ENCODE measurements around the gene RASSF3. TPM values are rescaled to one million over a fixed set of nuclear protein-coding genes. Genes with fewer than 3 reads are reported as not detected.

The RASSF3 gene
- total RNA-seq, 1 experiment from 2014 or later: 162 TPM

DNA sequence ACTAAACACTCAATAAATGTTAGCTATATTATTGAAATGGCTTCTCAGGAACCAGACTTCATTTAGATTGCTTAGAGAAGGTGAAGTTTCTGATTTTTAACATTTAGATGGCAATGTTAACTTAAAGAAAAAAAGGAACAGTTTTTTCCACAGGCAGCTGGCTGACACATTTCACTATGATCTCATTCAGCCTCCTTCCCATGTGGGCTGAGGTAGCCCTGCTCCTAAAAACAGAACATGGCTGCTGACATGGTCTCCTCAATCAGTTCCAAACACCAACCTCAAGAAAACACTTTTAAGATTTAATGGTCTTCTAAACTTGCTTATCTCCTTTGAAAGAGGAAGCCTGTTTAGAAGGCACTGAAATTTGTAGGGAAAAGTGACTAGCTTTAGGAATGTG lies 125.1 kb downstream of the RASSF3 start:
- BruUV-seq (replicated peaks): no TSS peak
- TF ChIP-seq, protein P1, sequence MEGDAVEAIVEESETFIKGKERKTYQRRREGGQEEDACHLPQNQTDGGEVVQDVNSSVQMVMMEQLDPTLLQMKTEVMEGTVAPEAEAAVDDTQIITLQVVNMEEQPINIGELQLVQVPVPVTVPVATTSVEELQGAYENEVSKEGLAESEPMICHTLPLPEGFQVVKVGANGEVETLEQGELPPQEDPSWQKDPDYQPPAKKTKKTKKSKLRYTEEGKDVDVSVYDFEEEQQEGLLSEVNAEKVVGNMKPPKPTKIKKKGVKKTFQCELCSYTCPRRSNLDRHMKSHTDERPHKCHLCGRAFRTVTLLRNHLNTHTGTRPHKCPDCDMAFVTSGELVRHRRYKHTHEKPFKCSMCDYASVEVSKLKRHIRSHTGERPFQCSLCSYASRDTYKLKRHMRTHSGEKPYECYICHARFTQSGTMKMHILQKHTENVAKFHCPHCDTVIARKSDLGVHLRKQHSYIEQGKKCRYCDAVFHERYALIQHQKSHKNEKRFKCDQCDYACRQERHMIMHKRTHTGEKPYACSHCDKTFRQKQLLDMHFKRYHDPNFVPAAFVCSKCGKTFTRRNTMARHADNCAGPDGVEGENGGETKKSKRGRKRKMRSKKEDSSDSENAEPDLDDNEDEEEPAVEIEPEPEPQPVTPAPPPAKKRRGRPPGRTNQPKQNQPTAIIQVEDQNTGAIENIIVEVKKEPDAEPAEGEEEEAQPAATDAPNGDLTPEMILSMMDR (IDR thresholded peaks at IDR 0.05; ENCODE audit: unreplicated experiment): no peak
- intact Hi-C loops (cut with micrococcal nuclease; ENCODE audit: unreplicated experiment): no loop called here
- Mint-ChIP-seq H3K36me3 (ENCODE audit: insufficient read depth, unreplicated experiment) (peaks cover 22% of the 10 kb centered on the region), H3K27ac (ENCODE audit: unreplicated experiment) (no peak overlapping the region), H3K4me3 (ENCODE audit: low read depth, unreplicated experiment) (no peak overlapping the region), H3K4me1 (ENCODE audit: low read depth, unreplicated experiment) (peaks cover 15% of the 10 kb centered on the region), H3K27me3 (ENCODE audit: unreplicated experiment) (no peaks in the 10 kb centered on the region), H3K9me3 (ENCODE audit: low read depth, unreplicated experiment) (no peaks in the 10 kb centered on the region)
- CTCF ChIA-PET: no interaction called here
- no peak for DNase-seq

DNA sequence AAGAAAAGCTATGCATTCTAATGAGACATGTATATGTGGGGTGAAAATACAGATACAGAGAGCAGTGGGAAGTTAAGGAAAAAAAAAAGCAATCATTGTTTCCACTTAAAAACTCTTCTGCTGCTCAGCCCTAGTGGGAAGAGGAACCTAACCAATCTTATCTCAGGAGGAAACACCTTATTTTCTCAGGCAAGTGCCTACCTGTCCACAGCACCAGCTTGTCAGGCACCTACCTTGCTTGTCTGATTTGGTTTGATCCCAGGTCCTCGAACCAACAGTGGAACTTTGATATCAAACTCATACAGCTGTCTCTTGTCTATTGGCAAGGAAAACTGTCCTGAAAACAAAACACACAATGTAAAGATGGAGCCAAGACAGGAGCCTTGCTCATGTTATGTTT lies 126.5 kb downstream of the RASSF3 start:
- intact Hi-C loops (cut with micrococcal nuclease; ENCODE audit: unreplicated experiment): no loop called here
- H3K9me3 Mint-ChIP-seq (ENCODE audit: low read depth, unreplicated experiment): no peaks in the 10 kb centered on the region
- no peak overlapping the region for H3K27ac Mint-ChIP-seq (ENCODE audit: unreplicated experiment)
- BruUV-seq (replicated peaks): no TSS peak
- no peak for DNase-seq
- H3K36me3 Mint-ChIP-seq (ENCODE audit: insufficient read depth, unreplicated experiment): peaks cover 22% of the 10 kb centered on the region
- H3K4me1 Mint-ChIP-seq (ENCODE audit: low read depth, unreplicated experiment): peaks cover 15% of the 10 kb centered on the region
- TF ChIP-seq, protein P1 (IDR thresholded peaks at IDR 0.05; ENCODE audit: unreplicated experiment): no peak
- H3K4me3 Mint-ChIP-seq (ENCODE audit: low read depth, unreplicated experiment): no peak overlapping the region
- no peaks in the 10 kb centered on the region for H3K27me3 Mint-ChIP-seq (ENCODE audit: unreplicated experiment)
- CTCF ChIA-PET: no interaction called here

DNA sequence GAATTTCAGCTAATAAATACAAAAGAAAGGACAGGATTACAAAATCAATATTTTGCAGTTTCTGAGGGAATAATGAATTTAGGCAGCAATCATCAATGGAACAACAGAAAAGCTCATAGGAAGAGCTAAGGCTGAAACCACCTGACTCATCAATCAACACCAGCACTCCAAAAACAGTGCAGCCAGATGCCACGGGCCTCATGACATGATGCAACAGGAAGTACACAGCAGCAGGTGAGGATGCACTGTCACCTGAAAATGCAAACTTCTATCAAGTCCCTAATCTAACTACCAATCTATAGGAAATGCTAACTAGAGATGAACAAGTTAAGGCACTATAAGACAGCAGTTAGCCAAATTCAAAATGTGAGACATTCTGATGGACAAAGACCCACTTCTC lies 127.2 kb downstream of the RASSF3 start:
- CTCF ChIA-PET: no interaction called here

DNA sequence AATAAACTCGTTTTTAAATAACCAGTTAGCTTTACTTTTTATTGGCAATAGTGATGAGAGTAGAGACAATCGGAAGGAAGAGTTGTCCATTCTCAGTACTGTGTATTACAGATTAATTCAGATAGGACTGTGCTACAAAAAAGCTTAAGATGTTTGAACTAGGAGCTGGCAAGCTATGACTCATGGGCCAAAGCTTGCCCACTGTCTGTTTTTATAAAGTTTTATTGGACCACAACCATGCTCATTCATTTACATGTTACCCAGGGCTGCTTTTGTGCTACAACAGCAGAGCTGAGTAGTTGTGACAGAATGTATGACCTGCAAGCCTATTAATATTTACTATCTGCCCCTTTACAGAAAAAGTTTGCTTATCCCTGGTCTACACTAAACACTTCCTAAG lies 129.5 kb downstream of the RASSF3 start:
- no TSS peak for BruUV-seq (replicated peaks)
- intact Hi-C loops (cut with micrococcal nuclease; ENCODE audit: unreplicated experiment): no loop called here
- no peak for DNase-seq
- Mint-ChIP-seq H3K27ac (ENCODE audit: unreplicated experiment) (no peak overlapping the region), H3K9me3 (ENCODE audit: low read depth, unreplicated experiment) (no peaks in the 10 kb centered on the region), H3K4me1 (ENCODE audit: low read depth, unreplicated experiment) (peaks cover 12% of the 10 kb centered on the region), H3K4me3 (ENCODE audit: low read depth, unreplicated experiment) (no peak overlapping the region), H3K36me3 (ENCODE audit: insufficient read depth, unreplicated experiment) (peaks cover 20% of the 10 kb centered on the region), H3K27me3 (ENCODE audit: unreplicated experiment) (no peaks in the 10 kb centered on the region)
- CTCF ChIA-PET: no interaction called here
- TF ChIP-seq, protein P1 (IDR thresholded peaks at IDR 0.05; ENCODE audit: unreplicated experiment): no peak

More for the DNA sequence above, 127.2 kb downstream of the RASSF3 start:
- no peak overlapping the region for H3K4me3 Mint-ChIP-seq (ENCODE audit: low read depth, unreplicated experiment)
- no peak overlapping the region for H3K27ac Mint-ChIP-seq (ENCODE audit: unreplicated experiment)
- TF ChIP-seq, protein P1 (IDR thresholded peaks at IDR 0.05; ENCODE audit: unreplicated experiment): no peak
- DNase-seq: no peak
- H3K4me1 Mint-ChIP-seq (ENCODE audit: low read depth, unreplicated experiment): peaks cover 15% of the 10 kb centered on the region
- peaks cover 28% of the 10 kb centered on the region for H3K36me3 Mint-ChIP-seq (ENCODE audit: insufficient read depth, unreplicated experiment)
- H3K27me3 Mint-ChIP-seq (ENCODE audit: unreplicated experiment): no peaks in the 10 kb centered on the region
- intact Hi-C loops (cut with micrococcal nuclease; ENCODE audit: unreplicated experiment): no loop called here
- H3K9me3 Mint-ChIP-seq (ENCODE audit: low read depth, unreplicated experiment): no peaks in the 10 kb centered on the region
- no TSS peak for BruUV-seq (replicated peaks)
